HL-60 (cell line): ENCODE measurements around the gene TBX21.

ENCODE experiments used
- DNase-seq, 2 experiments: peaks; one replicate each; pipeline ENCODE4 v3.0.0-alpha.2; 2010 to 2020; ENCODE audit warnings: low read depth in 1 of 2, low spot score in 1 of 2
- H3K27ac ChIP-seq: fragments of 250-450 bp; sonication (Bioruptor Pico); replicated peaks from 2 replicates; pipeline ENCODE4 v1.5.1; 2020; ENCODE audit warnings: mild to moderate bottlenecking, moderate library complexity
- H3K27me3 ChIP-seq: fragments of 250-450 bp; sonication (Bioruptor Pico); 2 replicates; pipeline ENCODE4 v1.5.1; 2021; ENCODE audit warnings: mild to moderate bottlenecking, moderate library complexity; ENCODE audit not compliant: insufficient read depth, poor library complexity, severe bottlenecking
- H3K4me3 ChIP-seq: replicated peaks from 2 replicates; pipeline ENCODE4 v1.5.1; 2011; ENCODE audit warnings: mild to moderate bottlenecking, control low read depth, low read length; ENCODE audit not compliant: insufficient read depth
- GABPA ChIP-seq: IDR thresholded peaks from 2 replicates; pipeline ENCODE4 v1.6.1; 2012; ENCODE audit warnings: low read depth
- POLR2AphosphoS5 ChIP-seq: IDR thresholded peaks from 2 replicates; pipeline ENCODE4 v1.6.1; 2012; ENCODE audit warnings: low read depth
- SPI1 ChIP-seq: IDR thresholded peaks from 2 replicates; pipeline ENCODE4 v1.6.1; 2012; ENCODE audit warnings: low read depth, mild to moderate bottlenecking, borderline replicate concordance
- TF ChIP-seq, protein P1 (sequence below): IDR thresholded peaks from one replicate; pipeline ENCODE4 v1.5.1; 2011; ENCODE audit warnings: low read length, control low read depth, inconsistent platforms; ENCODE audit not compliant: insufficient read depth
- TF ChIP-seq, protein P2 (sequence below): IDR thresholded peaks from 2 replicates; pipeline ENCODE4 v1.6.1; 2012; ENCODE audit warnings: low read depth; ENCODE audit not compliant: insufficient replicate concordance

The TBX21 gene

GRCh38 chr17:47735536-47736011 lies 2.5 kb downstream of the TBX21 start:
- no peak for DNase-seq
- H3K27me3 ChIP-seq: peaks cover 35% of the 10 kb centered on the region
- TF ChIP-seq GABPA (no peak), SPI1 (no peak), POLR2AphosphoS5 (no peak)
- TF ChIP-seq, protein P1, sequence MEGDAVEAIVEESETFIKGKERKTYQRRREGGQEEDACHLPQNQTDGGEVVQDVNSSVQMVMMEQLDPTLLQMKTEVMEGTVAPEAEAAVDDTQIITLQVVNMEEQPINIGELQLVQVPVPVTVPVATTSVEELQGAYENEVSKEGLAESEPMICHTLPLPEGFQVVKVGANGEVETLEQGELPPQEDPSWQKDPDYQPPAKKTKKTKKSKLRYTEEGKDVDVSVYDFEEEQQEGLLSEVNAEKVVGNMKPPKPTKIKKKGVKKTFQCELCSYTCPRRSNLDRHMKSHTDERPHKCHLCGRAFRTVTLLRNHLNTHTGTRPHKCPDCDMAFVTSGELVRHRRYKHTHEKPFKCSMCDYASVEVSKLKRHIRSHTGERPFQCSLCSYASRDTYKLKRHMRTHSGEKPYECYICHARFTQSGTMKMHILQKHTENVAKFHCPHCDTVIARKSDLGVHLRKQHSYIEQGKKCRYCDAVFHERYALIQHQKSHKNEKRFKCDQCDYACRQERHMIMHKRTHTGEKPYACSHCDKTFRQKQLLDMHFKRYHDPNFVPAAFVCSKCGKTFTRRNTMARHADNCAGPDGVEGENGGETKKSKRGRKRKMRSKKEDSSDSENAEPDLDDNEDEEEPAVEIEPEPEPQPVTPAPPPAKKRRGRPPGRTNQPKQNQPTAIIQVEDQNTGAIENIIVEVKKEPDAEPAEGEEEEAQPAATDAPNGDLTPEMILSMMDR: no peak
- TF ChIP-seq, protein P2, sequence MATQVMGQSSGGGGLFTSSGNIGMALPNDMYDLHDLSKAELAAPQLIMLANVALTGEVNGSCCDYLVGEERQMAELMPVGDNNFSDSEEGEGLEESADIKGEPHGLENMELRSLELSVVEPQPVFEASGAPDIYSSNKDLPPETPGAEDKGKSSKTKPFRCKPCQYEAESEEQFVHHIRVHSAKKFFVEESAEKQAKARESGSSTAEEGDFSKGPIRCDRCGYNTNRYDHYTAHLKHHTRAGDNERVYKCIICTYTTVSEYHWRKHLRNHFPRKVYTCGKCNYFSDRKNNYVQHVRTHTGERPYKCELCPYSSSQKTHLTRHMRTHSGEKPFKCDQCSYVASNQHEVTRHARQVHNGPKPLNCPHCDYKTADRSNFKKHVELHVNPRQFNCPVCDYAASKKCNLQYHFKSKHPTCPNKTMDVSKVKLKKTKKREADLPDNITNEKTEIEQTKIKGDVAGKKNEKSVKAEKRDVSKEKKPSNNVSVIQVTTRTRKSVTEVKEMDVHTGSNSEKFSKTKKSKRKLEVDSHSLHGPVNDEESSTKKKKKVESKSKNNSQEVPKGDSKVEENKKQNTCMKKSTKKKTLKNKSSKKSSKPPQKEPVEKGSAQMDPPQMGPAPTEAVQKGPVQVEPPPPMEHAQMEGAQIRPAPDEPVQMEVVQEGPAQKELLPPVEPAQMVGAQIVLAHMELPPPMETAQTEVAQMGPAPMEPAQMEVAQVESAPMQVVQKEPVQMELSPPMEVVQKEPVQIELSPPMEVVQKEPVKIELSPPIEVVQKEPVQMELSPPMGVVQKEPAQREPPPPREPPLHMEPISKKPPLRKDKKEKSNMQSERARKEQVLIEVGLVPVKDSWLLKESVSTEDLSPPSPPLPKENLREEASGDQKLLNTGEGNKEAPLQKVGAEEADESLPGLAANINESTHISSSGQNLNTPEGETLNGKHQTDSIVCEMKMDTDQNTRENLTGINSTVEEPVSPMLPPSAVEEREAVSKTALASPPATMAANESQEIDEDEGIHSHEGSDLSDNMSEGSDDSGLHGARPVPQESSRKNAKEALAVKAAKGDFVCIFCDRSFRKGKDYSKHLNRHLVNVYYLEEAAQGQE: no peak
- H3K4me3 ChIP-seq: no peak overlapping the region
- no peak overlapping the region for H3K27ac ChIP-seq

- Histone ChIP-seq H3K27me3 (peaks cover 30% of the 10 kb centered on the region), H3K27ac (no peak overlapping the region), H3K4me3 (no peak overlapping the region)
- TF ChIP-seq, protein P1: no peak
- TF ChIP-seq, protein P2: no peak
- TF ChIP-seq GABPA (no peak), SPI1 (no peak), POLR2AphosphoS5 (no peak)
- DNase-seq: no peak
These were observed 3.8 kb downstream of the TBX21 start for GRCh38 chr17:47736501-47737495.

GRCh38 chr17:47738178-47738577 lies 5.1 kb downstream of the TBX21 start:
- no peak for DNase-seq
- Histone ChIP-seq H3K27me3 (peaks cover 24% of the 10 kb centered on the region), H3K4me3 (no peak overlapping the region), H3K27ac (no peak overlapping the region)
- no peak for TF ChIP-seq GABPA
- TF ChIP-seq SPI1: no peak
- TF ChIP-seq, protein P1: no peak
- TF ChIP-seq, protein P2: no peak
- no peak for TF ChIP-seq POLR2AphosphoS5
